Heart right ventricle (tissue), 16 donors: ENCODE results near the gene LGALS8. TPM values are rescaled to one million over a fixed set of nuclear protein-coding genes. Genes with fewer than 3 reads are reported as not detected.

ENCODE experiments used
- ATAC-seq, 8 donors: fragments of 200-7000 bp; cut with Tn5 transposase; one replicate each; pipeline ENCODE4 v1.9.1; 2020; ENCODE audit warnings: mild to moderate bottlenecking in 8 of 8, moderate library complexity in 8 of 8, moderate number of reproducible peaks in 1 of 8
- DNase-seq, 2 donors: peaks; one replicate each; pipeline ENCODE4 v3.0.0-alpha.2; 2020
- H3K27ac ChIP-seq, 10 donors: fragments of 200-600 bp; sonication (generic) in 2 of 10; one replicate each; pipeline versions ENCODE4 v1.5.0 to v1.8.0; 2020 to 2022; ENCODE audit warnings: mild to moderate bottlenecking in 3 of 10
- H3K27me3 ChIP-seq, 7 donors: fragments of 200-600 bp; one replicate each; pipeline ENCODE4 v1.8.0; 2021 to 2022; ENCODE audit warnings: mild to moderate bottlenecking in 2 of 7
- H3K36me3 ChIP-seq, 9 donors: fragments of 200-600 bp; sonication (generic) in 1 of 9; one replicate each; pipeline versions ENCODE4 v1.5.0 to v1.8.0; 2020 to 2022; ENCODE audit warnings: mild to moderate bottlenecking in 2 of 9
- H3K4me1 ChIP-seq, 9 donors: fragments of 200-600 bp; sonication (generic) in 1 of 9; one replicate each; pipeline versions ENCODE4 v1.5.0 to v1.8.0; 2020 to 2022; ENCODE audit warnings: mild to moderate bottlenecking in 4 of 9
- H3K4me3 ChIP-seq, 10 donors: fragments of 200-600 bp; sonication (generic) in 2 of 10; one replicate each; pipeline versions ENCODE4 v1.5.0 to v1.8.0; 2020 to 2022; ENCODE audit warnings: mild to moderate bottlenecking in 7 of 10, moderate library complexity in 2 of 10
- H3K9me3 ChIP-seq, 11 donors: fragments of 200-600 bp in 10 of 11; sonication (generic) in 2 of 11; one replicate each; pipeline versions ENCODE4 v1.5.0 to v1.8.0; 2013 to 2022; ENCODE audit warnings: mild to moderate bottlenecking in 2 of 11, control low read depth in 1 of 11, moderate library complexity in 1 of 11
- CTCF ChIP-seq, 9 donors: fragments of 200-600 bp; sonication (generic) in 2 of 9; IDR thresholded peaks; one replicate each; pipeline versions ENCODE4 v1.5.0 to v1.8.0; 2021 to 2022; ENCODE audit warnings: antibody characterized with exemption in 9 of 9, mild to moderate bottlenecking in 5 of 9, moderate library complexity in 1 of 9
- WGBS, 2 donors: extraction: QIAGEN DNeasy Blood & Tissue Kit; methylation state at CpG; one replicate each; pipeline ENCODE4 v1.1.7; 2013; ENCODE audit warnings: inconsistent platforms in 1 of 2; 5-methylcytosine and 5-hydroxymethylcytosine counted together
- intact Hi-C, 10 donors: fragments of 100-400 bp; cut with DNase I; formaldehyde crosslinking; loops; one replicate each; pipeline versions ENCODE4 v1.11.1 to v1.14.2; 2022
- polyA plus RNA-seq, 2 donors: library from polyadenylated mRNA; stranded (reverse); fragments of 200-250 nt; gene quantifications; one replicate each; pipeline ENCODE4 v1.2.3, GENCODE V29; 2013
- total RNA-seq, 10 donors: library from RNA; stranded (reverse); fragmentation: NEBNext Ultra II Directional in 3 of 10; extraction: Animal tissue kit (Norgen Biotek cat#: 25700) in 3 of 10; gene quantifications; one replicate each; pipeline versions ENCODE4 v1.2.1 to v1.2.4, GENCODE V29; 2021 to 2023
- donor health status: Arrhythmogenic right ventricular cardiomyopathy.
- donor health status: ischemic (EF 13 %, LVEDD 7.1; RV severe dilation, severe dysfunction).
- donor health status: healthy with polysubstance abuse.
- donor health status: DM: no; HTN: yes; CAD: no.
- donor health status: DM: no; HTN: no; CAD: no.
- donor health status: ischemic (EF 25% LVEDD 6.9; RV normal size, moderate dysfunction).
- donor health status: ischemic (EF 25% LVEDD 5.7; RV mildly dilated, moderate dysfunction).
- donor health status: healthy.
- donor health status: DM: yes; HTN: yes; CAD: no.
- donor health status: Ischemic cardiomyopathy.
- donor health status: ischemic (EF 35%, LVEDD 5.7; RV mildly dilated, moderate dysfunction).
- donor health status: nonischemic (EF 11% LVEDD 7.7; RV severe dilation, severe dysfunction).
- donor health status: DM: yes; HTN: yes; CAD: no.
- donor health status: PGD.
- donor health status: ischemic (EF 29% LVEDD 5.4; RV normal size, mild dysfunction).
- donor health status: nonischemic (EF 23%, LVEDD 6.1; RV moderate dilation, normal function).

LGALS8 gene
- total and polyA plus RNA-seq, 12 donors = 36.7 to 107 (median 89.7) TPM

- Histone ChIP-seq H3K9me3 (no peaks in the 10 kb centered on the region), H3K36me3 (peaks cover 0 to 100% (median 80%) of the 10 kb centered on the region in 9 donors), H3K4me1 (no peaks in the 10 kb centered on the region), H3K4me3 (no peak overlapping the region), H3K27me3 (no peaks in the 10 kb centered on the region), H3K27ac (no peak overlapping the region)
- no peak for DNase-seq
- TF ChIP-seq CTCF (IDR thresholded peaks at IDR 0.05) = no peak
- 71 to 78% methylated on average over 3 of the region's 3 CpGs for WGBS, 2 donors
- intact Hi-C loops = loop anchor here in 1 of 10 donors (5.0 kb wide), 1 partner anchor 37 kb away; no protein-coding TSS in a partner anchor
- ATAC-seq = no peak
Measured at GRCh38 chr1:236545621-236546169, 21.9 kb downstream of the LGALS8 start.

GRCh38 chr1:236548452-236548851, 24.7 kb downstream of the LGALS8 start:
- 77 to 81% methylated on average over 6 of the region's 6 CpGs for WGBS, 2 donors
- Histone ChIP-seq H3K27ac (no peak overlapping the region), H3K4me3 (no peak overlapping the region), H3K36me3 (peaks cover 0 to 100% (median 78%) of the 10 kb centered on the region in 9 donors), H3K27me3 (no peaks in the 10 kb centered on the region), H3K4me1 (no peaks in the 10 kb centered on the region), H3K9me3 (no peaks in the 10 kb centered on the region)
- intact Hi-C loops = loop anchor here in 1 of 10 donors (5.0 kb wide), 1 partner anchor 34 kb away; no protein-coding TSS in a partner anchor
- no peak for DNase-seq
- TF ChIP-seq CTCF (IDR thresholded peaks at IDR 0.05) = no peak
- no peak for ATAC-seq

- H3K36me3 ChIP-seq = peaks cover 0 to 100% (median 79%) of the 10 kb centered on the region in 9 donors
- intact Hi-C loops = no loop called here
- H3K27me3 ChIP-seq = no peaks in the 10 kb centered on the region
- TF ChIP-seq CTCF (IDR thresholded peaks at IDR 0.05) = no peak
- no peaks in the 10 kb centered on the region for H3K9me3 ChIP-seq
- ATAC-seq (no peak), DNase-seq (no peak)
- no peaks in the 10 kb centered on the region for H3K4me1 ChIP-seq
- no peak overlapping the region for H3K4me3 ChIP-seq
- H3K27ac ChIP-seq = no peak overlapping the region
- 85 to 90% methylated on average over 13 of the region's 13 CpGs for WGBS, 2 donors
Measured at GRCh38 chr1:236550961-236551851, 27.4 kb downstream of the LGALS8 start.

GRCh38 chr1:236552096-236552495, 28.3 kb downstream of the LGALS8 start:
- H3K4me3 ChIP-seq = no peak overlapping the region
- no peaks in the 10 kb centered on the region for H3K9me3 ChIP-seq
- H3K4me1 ChIP-seq = no peaks in the 10 kb centered on the region
- 80 to 86% methylated on average over 6 of the region's 6 CpGs for WGBS, 2 donors
- ATAC-seq (no peak), DNase-seq (no peak)
- H3K36me3 ChIP-seq = peaks cover 0 to 100% (median 82%) of the 10 kb centered on the region in 9 donors
- TF ChIP-seq CTCF (IDR thresholded peaks at IDR 0.05) = no peak
- H3K27ac ChIP-seq = no peak overlapping the region
- intact Hi-C loops = no loop called here
- H3K27me3 ChIP-seq = no peaks in the 10 kb centered on the region
